Measurements from ENCODE around the gene L3MBTL3.
"Not testable (repeated sequence)": the region's sequence is repeated elsewhere in the genome, so short reads cannot be mapped to it uniquely, and the experiment has no call there.

Gene L3MBTL3

GRCh38 chr6:130090796-130091195 is 72.4 kb downstream of the L3MBTL3 start:
- DNase-seq: no peak

GRCh38 chr6:130093546-130093945 is 75.2 kb downstream of the L3MBTL3 start:
- DNase-seq: no peak

GRCh38 chr6:130098317-130098716 is 79.9 kb downstream of the L3MBTL3 start:
- peak; percentile 7 to 32 for DNase-seq

GRCh38 chr6:130099119-130099518 is 80.7 kb downstream of the L3MBTL3 start:
- no peak for DNase-seq

- no peak for DNase-seq
Observed at GRCh38 chr6:130105996-130106704, 87.8 kb downstream of the L3MBTL3 start.

GRCh38 chr6:130107710-130108109 is 89.3 kb downstream of the L3MBTL3 start:
- DNase-seq: no peak

GRCh38 chr6:130111031-130111430 is 92.7 kb downstream of the L3MBTL3 start:
- DNase-seq: no peak

- no peak for DNase-seq
Observed at GRCh38 chr6:130113201-130113710, 94.9 kb downstream of the L3MBTL3 start.

- DNase-seq: no peak
Observed at GRCh38 chr6:130115036-130115435, 96.7 kb downstream of the L3MBTL3 start.

- no peak for DNase-seq
Observed at GRCh38 chr6:130116273-130116672, 97.9 kb downstream of the L3MBTL3 start.

GRCh38 chr6:130117187-130117701 is 98.9 kb downstream of the L3MBTL3 start:
- DNase-seq: not testable (repeated sequence)

- no peak for DNase-seq
Observed at GRCh38 chr6:130118236-130118635, 99.9 kb downstream of the L3MBTL3 start.

- no peak for DNase-seq
Observed at GRCh38 chr6:130119211-130119610, 100.8 kb downstream of the L3MBTL3 start.

- DNase-seq: no peak
Observed at GRCh38 chr6:130120731-130121130, 102.3 kb downstream of the L3MBTL3 start.

- no peak for DNase-seq
Observed at GRCh38 chr6:130122243-130122642, 103.9 kb downstream of the L3MBTL3 start.

GRCh38 chr6:130127195-130127594 is 108.8 kb downstream of the L3MBTL3 start:
- no peak for DNase-seq

- no peak for DNase-seq
Observed at GRCh38 chr6:130128326-130128725, 109.9 kb downstream of the L3MBTL3 start.

- no peak for DNase-seq
Observed at GRCh38 chr6:130129762-130130246, 111.4 kb downstream of the L3MBTL3 start.

- no peak for DNase-seq
Observed at GRCh38 chr6:130132286-130132701, 113.9 kb downstream of the L3MBTL3 start.

- no peak for DNase-seq
Observed at GRCh38 chr6:130134582-130134981, 116.2 kb downstream of the L3MBTL3 start.

GRCh38 chr6:130136798-130137197 is 118.4 kb downstream of the L3MBTL3 start:
- no peak for DNase-seq

- no peak for DNase-seq
Observed at GRCh38 chr6:130138116-130138908, 119.9 kb downstream of the L3MBTL3 start.

- no peak for DNase-seq
Observed at GRCh38 chr6:130138909-130139242, 120.5 kb downstream of the L3MBTL3 start.

- DNase-seq: no peak
Observed at GRCh38 chr6:130140084-130140483, 121.7 kb downstream of the L3MBTL3 start.
